H1 (cell line): Measurements from ENCODE around the gene PCNA. TPM values are rescaled to one million over a fixed set of nuclear protein-coding genes. Genes with fewer than 3 reads are reported as not detected.

Experiments
- CTCF ChIA-PET: fragments of 300-600 bp; sonication (Branson Sonifier 250); formaldehyde crosslinking; loops from one replicate; lab custom pipeline; 2021; ENCODE audit not compliant: partially characterized antibody; lab: Charles Lee
- POLR2A ChIA-PET: fragments of 300-600 bp; sonication (Branson Sonifier 250); formaldehyde crosslinking; loops from one replicate; lab custom pipeline; 2021; ENCODE audit warnings: inconsistent platforms; ENCODE audit not compliant: partially characterized antibody; lab: Charles Lee
- DNase-seq, 2 experiments: peaks; one replicate each; pipeline versions ENCODE4 v3.0.0 to v3.0.0-alpha.2; 2010 to 2022; ENCODE audit warnings: low spot score in 2 of 2, low read depth in 1 of 2, mixed read lengths in 1 of 2
- FAIRE-seq: peaks from 2 replicates; lab custom pipeline; 2011; peaks lifted over from hg19 to GRCh38; lab: Jason Lieb, UNC
- H2AFZ ChIP-seq: 2 replicates; pipeline ENCODE4 v1.8.1; 2012; ENCODE audit warnings: low read length, inconsistent platforms
- H2AK5ac ChIP-seq: 2 replicates; pipeline ENCODE4 v1.6.1; 2013; ENCODE audit warnings: low read depth, low read length
- H2BK120ac ChIP-seq: replicated peaks from 2 replicates; pipeline ENCODE3; 2013; ENCODE audit warnings: low read depth, low read length, inconsistent platforms
- H2BK12ac ChIP-seq: 2 replicates; pipeline ENCODE4 v1.6.1; 2013; ENCODE audit warnings: low read depth, low read length
- H2BK15ac ChIP-seq: 2 replicates; pipeline ENCODE4 v1.6.1; 2013; ENCODE audit warnings: low read length
- H2BK20ac ChIP-seq: 2 replicates; pipeline ENCODE4 v1.6.1; 2013; ENCODE audit warnings: low read length
- H2BK5ac ChIP-seq: 2 replicates; pipeline ENCODE4 v1.6.1; 2013; ENCODE audit warnings: low read depth, low read length
- H3K14ac ChIP-seq: 2 replicates; pipeline ENCODE4 v1.6.1; 2013; ENCODE audit warnings: inconsistent platforms; ENCODE audit not compliant: insufficient read length
- H3K18ac ChIP-seq: 2 replicates; pipeline ENCODE4 v1.6.1; 2013; ENCODE audit warnings: low read length; ENCODE audit errors: extremely low read depth
- H3K23ac ChIP-seq: 2 replicates; pipeline ENCODE4 v1.6.1; 2013; ENCODE audit warnings: inconsistent platforms; ENCODE audit not compliant: insufficient read length
- H3K23me2 ChIP-seq: 2 replicates; pipeline ENCODE4 v1.6.1; 2013; ENCODE audit warnings: low read depth, low read length
- H3K27ac ChIP-seq: 2 replicates; pipeline ENCODE4 v1.6.1; 2011; ENCODE audit warnings: low read depth, low read length, inconsistent platforms
- H3K27me3 ChIP-seq, 4 experiments: replicated peaks in 1 of 4; 1 replicate in 1 of 4; 2 replicates in 3 of 4; pipeline versions ENCODE4 v1.6.1 to v1.8.1; 2011 to 2013; ENCODE audit warnings: low read length in 3 of 4, mild to moderate bottlenecking in 3 of 4, inconsistent platforms in 2 of 4, mixed read lengths in 2 of 4, moderate library complexity in 1 of 4; ENCODE audit not compliant: control insufficient read depth in 3 of 4, insufficient read depth in 3 of 4; ENCODE audit errors: extremely low read depth in 1 of 4
- H3K36me3 ChIP-seq, 4 experiments: 2 replicates each; pipeline versions ENCODE4 v1.6.1 to v1.8.1; 2011 to 2013; ENCODE audit warnings: mild to moderate bottlenecking in 4 of 4, low read length in 3 of 4, moderate library complexity in 2 of 4, control low read depth in 1 of 4, inconsistent platforms in 1 of 4; ENCODE audit not compliant: insufficient read depth in 4 of 4, control insufficient read depth in 2 of 4
- H3K4ac ChIP-seq: replicated peaks from 2 replicates; pipeline ENCODE3; 2013; ENCODE audit warnings: low read length, low read depth, mixed read lengths, inconsistent platforms; ENCODE audit not compliant: insufficient read length
- H3K4me1 ChIP-seq, 4 experiments: replicated peaks in 1 of 4; 1 replicate in 1 of 4; 2 replicates in 3 of 4; pipeline versions ENCODE4 v1.6.1 to v1.8.1; 2011 to 2013; ENCODE audit warnings: low read length in 3 of 4, inconsistent platforms in 2 of 4, mixed read lengths in 1 of 4; ENCODE audit not compliant: insufficient read depth in 4 of 4, control insufficient read depth in 3 of 4
- H3K4me2 ChIP-seq, 2 experiments: 2 replicates each; pipeline versions ENCODE4 v1.6.1 to v1.8.1; 2011 to 2013; ENCODE audit warnings: low read depth in 2 of 2, low read length in 2 of 2, control low read depth in 1 of 2, inconsistent platforms in 1 of 2, mild to moderate bottlenecking in 1 of 2; ENCODE audit not compliant: insufficient read depth in 1 of 2
- H3K4me3 ChIP-seq, 4 experiments: fragments of 200-600, 300-600 bp in 1 of 4; sonication (generic), shearing (Covaris generic), sonication (Bioruptor Twin) in 1 of 4; 2 replicates each; pipeline versions ENCODE4 v1.5.1 to v1.8.1; 2011 to 2016; ENCODE audit warnings: low read length in 4 of 4, low read depth in 3 of 4, control low read depth in 2 of 4, inconsistent platforms in 2 of 4, mild to moderate bottlenecking in 2 of 4, mixed read lengths in 1 of 4, moderate library complexity in 1 of 4; ENCODE audit not compliant: insufficient read depth in 2 of 4; ENCODE audit errors: extremely low read depth in 1 of 4
- H3K56ac ChIP-seq: replicated peaks from 2 replicates; pipeline ENCODE3; 2013; ENCODE audit warnings: low read depth, mild to moderate bottlenecking, mixed read lengths, low read length, inconsistent platforms; ENCODE audit not compliant: insufficient read length
- H3K79me1 ChIP-seq: 2 replicates; pipeline ENCODE4 v1.6.1; 2013; ENCODE audit warnings: low read depth, low read length, control low read depth
- H3K79me2 ChIP-seq, 2 experiments: 2 replicates each; pipeline versions ENCODE4 v1.6.1 to v1.8.1; 2012 to 2013; ENCODE audit warnings: low read length in 2 of 2, mild to moderate bottlenecking in 2 of 2, inconsistent platforms in 1 of 2; ENCODE audit not compliant: insufficient read depth in 2 of 2, control insufficient read depth in 1 of 2
- H3K9ac ChIP-seq, 4 experiments: replicated peaks in 1 of 4; 1 replicate in 1 of 4; 2 replicates in 3 of 4; pipeline versions ENCODE4 v1.6.1 to v1.8.1; 2011 to 2013; ENCODE audit warnings: low read depth in 3 of 4, low read length in 3 of 4, control low read depth in 2 of 4, mild to moderate bottlenecking in 2 of 4, moderate library complexity in 2 of 4, inconsistent platforms in 1 of 4; ENCODE audit errors: extremely low read depth in 1 of 4
- H3K9me3 ChIP-seq, 2 experiments: 2 replicates each; pipeline versions ENCODE4 v1.6.1 to v1.8.1; 2012 to 2013; ENCODE audit warnings: mild to moderate bottlenecking in 2 of 2, moderate library complexity in 2 of 2, control low read depth in 1 of 2, inconsistent platforms in 1 of 2, low read depth in 1 of 2, low read length in 1 of 2, mixed read lengths in 1 of 2; ENCODE audit not compliant: insufficient read depth in 2 of 2
- H4K20me1 ChIP-seq, 2 experiments: replicated peaks in 1 of 2; 2 replicates each; pipeline versions ENCODE3 to v1.8.1; 2011 to 2013; ENCODE audit warnings: inconsistent platforms in 2 of 2, low read length in 2 of 2, mild to moderate bottlenecking in 1 of 2; ENCODE audit not compliant: insufficient read depth in 2 of 2, control insufficient read depth in 1 of 2
- H4K5ac ChIP-seq: 2 replicates; pipeline ENCODE4 v1.6.1; 2013; ENCODE audit warnings: low read length, low read depth, mixed read lengths, inconsistent platforms; ENCODE audit not compliant: insufficient read length
- H4K8ac ChIP-seq: 2 replicates; pipeline ENCODE4 v1.8.0; 2013; ENCODE audit warnings: mild to moderate bottlenecking, moderate library complexity, low read length, inconsistent platforms; ENCODE audit not compliant: insufficient read depth; ENCODE audit errors: extremely low read depth
- H4K91ac ChIP-seq: replicated peaks from 2 replicates; pipeline ENCODE3; 2013; ENCODE audit warnings: low read length, mixed read lengths, inconsistent platforms; ENCODE audit not compliant: insufficient read length
- EZH2 ChIP-seq: fragments of 200-600 bp; sonication (generic); IDR thresholded peaks from 2 replicates; pipeline ENCODE4 v1.7.1; 2012; ENCODE audit warnings: low read depth, mild to moderate bottlenecking, moderate library complexity, low read length, inconsistent platforms; ENCODE audit not compliant: severe bottlenecking
- KDM4A ChIP-seq: IDR thresholded peaks from one replicate; pipeline ENCODE4 v1.7.1; 2012; ENCODE audit warnings: low read depth, mild to moderate bottlenecking, moderate library complexity, low read length, inconsistent platforms; ENCODE audit not compliant: severe bottlenecking
- MAFK ChIP-seq: IDR thresholded peaks from 2 replicates; pipeline ENCODE4 v1.6.1; 2012; ENCODE audit warnings: low read depth, mild to moderate bottlenecking, improper control_type of control experiment, low read length
- POLR2AphosphoS5 ChIP-seq: IDR thresholded peaks from 2 replicates; pipeline ENCODE4 v1.6.1; 2011; ENCODE audit warnings: low read depth, low read length
- POU5F1 ChIP-seq: IDR thresholded peaks from 2 replicates; pipeline ENCODE4 v1.6.1; 2011; ENCODE audit warnings: low read depth, mild to moderate bottlenecking, low read length, moderate library complexity
- RBBP5 ChIP-seq: IDR thresholded peaks from 2 replicates; pipeline ENCODE4 v1.7.1; 2012; ENCODE audit warnings: low read depth, mild to moderate bottlenecking, inconsistent platforms, low read length, moderate library complexity, borderline replicate concordance
- SP4 ChIP-seq: IDR thresholded peaks from 2 replicates; pipeline ENCODE4 v1.6.1; 2012; ENCODE audit warnings: low read length, inconsistent platforms
- TAF7 ChIP-seq: optimal IDR thresholded peaks from 2 replicates; pipeline ENCODE3; 2011; ENCODE audit warnings: low read depth, mild to moderate bottlenecking, inconsistent platforms, low read length, moderate library complexity, borderline replicate concordance
- WGBS, 2 experiments: shearing (Covaris generic) in 1 of 2; methylation state at CpG; one replicate each; pipeline versions ENCODE4 v1.1.6 to v1.1.7; 2013 to 2015; ENCODE audit warnings: low lambda C conversion rate in 2 of 2, mixed read lengths in 2 of 2, inconsistent platforms in 1 of 2, low coverage in 1 of 2, missing lambda C conversion rate in 1 of 2; ENCODE audit not compliant: insufficient replicate concordance in 2 of 2, insufficient coverage in 1 of 2, insufficient read length in 1 of 2; ENCODE audit errors: extremely low coverage in 1 of 2, missing lambda C conversion rate in 1 of 2; 5-methylcytosine and 5-hydroxymethylcytosine counted together
- polyA plus RNA-seq, 7 experiments: library from polyadenylated mRNA; depleted of rRNA in 3 of 7; stranded (reverse) in 5 of 7; unstranded in 2 of 7; fragments of >200 nt in 5 of 7; fragments of 200-250 nt in 2 of 7; gene quantifications; 1 replicate in 5 of 7; 2 replicates in 1 of 7; 4 replicates in 1 of 7; pipeline versions ENCODE4 v1.2.1 to v1.2.3, GENCODE V29; 2011 to 2013; ENCODE audit warnings: missing spikeins in 2 of 7, mixed read lengths in 2 of 7
- total RNA-seq: library from RNA; stranded (reverse); fragmentation: NEBNext Ultra II Directional; extraction: Animal tissue kit (Norgen Biotek cat#: 25700); gene quantifications from 2 replicates; pipeline ENCODE4 v1.2.1, GENCODE V29; 2021
- TF ChIP-seq, protein P1 (sequence below): IDR thresholded peaks from 2 replicates; pipeline ENCODE4 v1.6.1; 2012; ENCODE audit warnings: inconsistent platforms
- TF ChIP-seq, protein P2 (sequence below): IDR thresholded peaks from 2 replicates; pipeline ENCODE4 v1.6.1; 2011; ENCODE audit warnings: low read length, improper control_type of control experiment

Gene PCNA
- total and polyA plus RNA-seq, 2 of the 8 experiments (the other 6 are each of a cell fraction or from before 2014, with no cell fraction given), result 290 to 737 TPM

DNA sequence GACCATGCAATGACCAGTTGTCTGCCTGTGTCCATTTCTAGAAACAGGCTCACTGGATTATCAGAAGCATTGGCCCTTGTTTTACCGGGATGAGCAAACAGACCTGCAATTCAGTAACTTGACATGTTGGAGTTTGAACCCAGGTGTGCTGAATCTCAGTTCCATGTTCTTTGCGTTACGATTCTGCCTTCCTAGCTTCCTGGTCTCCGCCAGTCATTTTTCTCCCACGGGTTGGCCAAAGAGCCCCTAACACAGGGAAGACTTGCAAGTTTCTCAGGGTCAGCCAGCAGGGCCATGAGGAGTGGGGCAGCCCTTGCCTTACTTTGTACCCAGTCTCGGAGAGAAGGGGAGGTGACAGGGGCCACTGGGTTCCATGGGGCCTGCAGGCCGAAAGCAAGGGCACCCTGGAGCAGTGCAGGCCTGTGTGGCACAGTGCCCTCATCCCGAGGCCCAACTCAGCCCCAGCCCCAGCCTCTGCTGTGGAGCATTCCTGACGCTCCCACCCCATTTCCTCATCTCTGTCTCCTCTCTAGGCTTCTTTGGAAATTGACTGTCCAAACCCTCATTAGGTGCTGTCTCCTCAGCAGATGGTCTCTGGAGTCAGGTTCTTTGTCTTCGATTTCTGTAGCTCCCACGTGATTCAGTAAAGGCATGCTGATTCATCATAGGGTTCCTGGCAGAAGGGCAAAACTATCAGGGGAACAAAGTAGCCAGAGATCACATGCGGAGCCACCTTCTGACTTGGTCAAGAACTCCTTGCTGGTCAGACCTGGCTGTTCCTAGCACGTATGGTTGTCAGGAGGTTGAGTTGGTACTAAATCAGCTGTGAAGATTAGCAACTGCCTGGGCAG is 30.7 kb upstream of the PCNA start:
- H2BK12ac ChIP-seq, result no peak overlapping the region
- no peaks in the 10 kb centered on the region for H3K27me3 ChIP-seq
- peaks cover 0 to 2% (median 0%) of the 10 kb centered on the region in 4 experiments; a peak in 2 of 7 replicates for H3K4me1 ChIP-seq
- H4K20me1 ChIP-seq, result peaks cover 2 to 9% of the 10 kb centered on the region in 2 experiments
- H3K4me3 ChIP-seq, result no peak overlapping the region
- no peak overlapping the region for H3K27ac ChIP-seq
- peaks cover 2 to 67% of the 10 kb centered on the region in 2 experiments; a peak in 3 of 4 replicates for H3K79me2 ChIP-seq
- H3K4ac ChIP-seq, result no peak overlapping the region
- H3K79me1 ChIP-seq, result peaks cover 11% of the 10 kb centered on the region
- H4K8ac ChIP-seq, result no peak overlapping the region; the same call in 1 of the 2 replicates
- H3K14ac ChIP-seq, result no peak overlapping the region
- ChIA-PET CTCF (no interaction called here), POLR2A (interaction anchor here (0.5 kb wide), 1 partner anchor 30 kb away, joined by 3 read pairs; no protein-coding TSS in a partner anchor)
- H3K9me3 ChIP-seq, result no peaks in the 10 kb centered on the region
- H3K18ac ChIP-seq, result 0 out of 2 replicates have a peak overlapping the region, but pooled peaks have one; percentile 17
- no peak overlapping the region for H4K5ac ChIP-seq
- no peak overlapping the region for H3K56ac ChIP-seq
- no peak overlapping the region for H3K23ac ChIP-seq
- no peaks in the 10 kb centered on the region for H3K36me3 ChIP-seq
- H2BK20ac ChIP-seq, result no peak overlapping the region
- DNase-seq (no peak), FAIRE-seq (no peak)
- no peak overlapping the region for H4K91ac ChIP-seq
- no peaks in the 10 kb centered on the region for H3K23me2 ChIP-seq
- 0 out of 2 replicates have a peak overlapping the region, but pooled peaks have one; percentile 10 for H2BK5ac ChIP-seq
- no peak overlapping the region for H2BK15ac ChIP-seq
- WGBS, 2 experiments, result 89% methylated on average over 13 of the region's 13 CpGs; no CpG with 5 or more reads in 1 of the 2 experiments
- no peak overlapping the region for H2AFZ ChIP-seq
- H3K4me2 ChIP-seq, result no peak overlapping the region
- no peak overlapping the region for H2AK5ac ChIP-seq
- no peak overlapping the region for H2BK120ac ChIP-seq
- H3K9ac ChIP-seq, result no peak overlapping the region
- TF ChIP-seq, protein P1, sequence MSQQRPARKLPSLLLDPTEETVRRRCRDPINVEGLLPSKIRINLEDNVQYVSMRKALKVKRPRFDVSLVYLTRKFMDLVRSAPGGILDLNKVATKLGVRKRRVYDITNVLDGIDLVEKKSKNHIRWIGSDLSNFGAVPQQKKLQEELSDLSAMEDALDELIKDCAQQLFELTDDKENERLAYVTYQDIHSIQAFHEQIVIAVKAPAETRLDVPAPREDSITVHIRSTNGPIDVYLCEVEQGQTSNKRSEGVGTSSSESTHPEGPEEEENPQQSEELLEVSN, result no peak
- TF ChIP-seq MAFK (no peak), RBBP5 (no peak), SP4 (no peak), KDM4A (no peak), POLR2AphosphoS5 (no peak), POU5F1 (no peak), EZH2 (no peak), TAF7 (no peak)
- TF ChIP-seq, protein P2, sequence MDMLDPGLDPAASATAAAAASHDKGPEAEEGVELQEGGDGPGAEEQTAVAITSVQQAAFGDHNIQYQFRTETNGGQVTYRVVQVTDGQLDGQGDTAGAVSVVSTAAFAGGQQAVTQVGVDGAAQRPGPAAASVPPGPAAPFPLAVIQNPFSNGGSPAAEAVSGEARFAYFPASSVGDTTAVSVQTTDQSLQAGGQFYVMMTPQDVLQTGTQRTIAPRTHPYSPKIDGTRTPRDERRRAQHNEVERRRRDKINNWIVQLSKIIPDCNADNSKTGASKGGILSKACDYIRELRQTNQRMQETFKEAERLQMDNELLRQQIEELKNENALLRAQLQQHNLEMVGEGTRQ, result no peak
